Coronary artery (tissue), 2 donors: ENCODE results near the gene UBR4.

Experiments used
- DNase-seq: peaks from one replicate; pipeline ENCODE4 v3.0.0-alpha.2; 2017; ENCODE audit warnings: low spot score
- H3K27ac ChIP-seq, 2 donors: fragments of 200-600 bp; sonication (generic); one replicate each; pipeline ENCODE4 v1.5.1; 2016 to 2019
- H3K4me3 ChIP-seq: fragments of 200-600 bp; sonication (generic); 2 replicates; pipeline ENCODE4 v1.5.1; 2016; ENCODE audit warnings: mild to moderate bottlenecking, moderate library complexity
- TF ChIP-seq, protein P1 (sequence below): fragments of 200-600 bp; sonication (generic); IDR thresholded peaks from one replicate; pipeline ENCODE4 v1.5.1; 2019; ENCODE audit warnings: antibody characterized with exemption

The UBR4 gene

GRCh38 chr1:19113697-19114092, 96.4 kb downstream of the UBR4 start:
- H3K4me3 ChIP-seq, result no peak overlapping the region
- H3K27ac ChIP-seq, result no peak overlapping the region
- TF ChIP-seq, protein P1, sequence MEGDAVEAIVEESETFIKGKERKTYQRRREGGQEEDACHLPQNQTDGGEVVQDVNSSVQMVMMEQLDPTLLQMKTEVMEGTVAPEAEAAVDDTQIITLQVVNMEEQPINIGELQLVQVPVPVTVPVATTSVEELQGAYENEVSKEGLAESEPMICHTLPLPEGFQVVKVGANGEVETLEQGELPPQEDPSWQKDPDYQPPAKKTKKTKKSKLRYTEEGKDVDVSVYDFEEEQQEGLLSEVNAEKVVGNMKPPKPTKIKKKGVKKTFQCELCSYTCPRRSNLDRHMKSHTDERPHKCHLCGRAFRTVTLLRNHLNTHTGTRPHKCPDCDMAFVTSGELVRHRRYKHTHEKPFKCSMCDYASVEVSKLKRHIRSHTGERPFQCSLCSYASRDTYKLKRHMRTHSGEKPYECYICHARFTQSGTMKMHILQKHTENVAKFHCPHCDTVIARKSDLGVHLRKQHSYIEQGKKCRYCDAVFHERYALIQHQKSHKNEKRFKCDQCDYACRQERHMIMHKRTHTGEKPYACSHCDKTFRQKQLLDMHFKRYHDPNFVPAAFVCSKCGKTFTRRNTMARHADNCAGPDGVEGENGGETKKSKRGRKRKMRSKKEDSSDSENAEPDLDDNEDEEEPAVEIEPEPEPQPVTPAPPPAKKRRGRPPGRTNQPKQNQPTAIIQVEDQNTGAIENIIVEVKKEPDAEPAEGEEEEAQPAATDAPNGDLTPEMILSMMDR, result no peak
- DNase-seq, result no peak

DNA sequence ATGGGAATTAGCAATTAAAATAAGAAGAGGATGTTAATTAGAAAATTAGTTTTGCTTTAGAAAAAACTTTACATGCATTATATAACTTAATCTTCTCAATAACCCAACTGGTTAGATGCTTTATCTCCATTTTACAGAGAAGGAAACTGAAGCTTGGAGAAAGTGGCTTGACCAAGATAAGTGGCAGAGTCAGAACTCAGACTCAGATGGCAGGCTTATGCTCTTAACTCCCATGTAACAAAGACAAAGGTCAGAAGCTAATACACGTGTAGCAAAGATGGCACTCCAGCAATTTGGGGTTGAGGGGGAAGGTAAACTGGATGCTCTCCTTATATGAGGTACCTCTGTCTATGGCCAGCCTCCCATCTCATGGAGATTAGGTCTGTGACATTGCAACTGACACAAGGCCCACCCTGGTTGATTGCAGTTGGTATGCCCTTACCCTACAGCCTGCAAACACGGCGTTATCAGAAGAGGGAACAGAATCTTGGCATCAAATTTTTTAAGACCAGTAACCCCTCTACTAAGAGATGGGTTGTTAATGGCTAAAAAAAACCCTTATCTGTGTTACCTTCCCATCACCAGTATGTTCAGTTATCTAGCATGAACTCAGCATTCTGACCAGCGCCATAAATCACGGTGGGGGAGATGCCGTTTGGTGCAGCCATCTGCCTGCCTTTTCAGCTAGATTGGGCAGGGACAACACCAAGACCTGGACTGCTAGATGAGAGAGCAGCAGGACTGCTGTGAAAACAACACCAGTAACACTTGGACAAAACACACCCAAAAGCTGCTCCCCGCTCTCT, 97.0 kb downstream of the UBR4 start:
- H3K4me3 ChIP-seq, result no peak overlapping the region
- TF ChIP-seq, protein P1, result no peak
- no peak overlapping the region for H3K27ac ChIP-seq
- DNase-seq, result no peak

GRCh38 chr1:19110257-19110927, 99.7 kb downstream of the UBR4 start:
- TF ChIP-seq, protein P1, result no peak
- H3K27ac ChIP-seq, result no peak overlapping the region
- no peak overlapping the region for H3K4me3 ChIP-seq
- DNase-seq, result no peak

GRCh38 chr1:19109545-19109944, 100.5 kb downstream of the UBR4 start:
- TF ChIP-seq, protein P1, result no peak
- no peak for DNase-seq
- Histone ChIP-seq H3K27ac (no peak overlapping the region), H3K4me3 (no peak overlapping the region)

GRCh38 chr1:19101244-19101643, 108.8 kb downstream of the UBR4 start:
- DNase-seq, result no peak
- Histone ChIP-seq H3K27ac (no peak overlapping the region), H3K4me3 (no peak overlapping the region)
- TF ChIP-seq, protein P1, result no peak

DNA sequence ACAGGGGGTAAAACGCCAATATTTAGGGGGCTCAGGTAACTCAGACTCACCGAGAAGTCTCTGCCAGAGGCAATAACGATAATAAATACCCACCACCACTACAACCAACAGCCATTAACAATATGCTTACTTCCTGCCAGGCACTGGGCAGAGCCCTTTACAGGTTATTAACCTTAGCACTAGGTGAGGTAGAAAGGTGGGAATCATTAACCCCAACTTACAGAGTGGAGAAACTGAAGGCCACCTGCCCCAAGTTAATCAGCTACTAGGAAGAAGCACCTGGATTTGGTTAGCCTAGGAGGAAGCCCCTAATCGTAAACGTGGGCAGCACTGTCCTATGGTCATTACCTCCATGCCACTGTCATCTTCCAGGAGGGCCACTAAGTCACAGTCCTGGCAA, 110.0 kb downstream of the UBR4 start:
- H3K27ac ChIP-seq, result no peak overlapping the region
- no peak overlapping the region for H3K4me3 ChIP-seq
- TF ChIP-seq, protein P1, result no peak
- no peak for DNase-seq

GRCh38 chr1:19096990-19097389, 113.1 kb downstream of the UBR4 start:
- TF ChIP-seq, protein P1, result no peak
- H3K4me3 ChIP-seq, result no peak overlapping the region
- H3K27ac ChIP-seq, result no peak overlapping the region
- no peak for DNase-seq
